ENCODE data around the gene LAMA3.

Gene LAMA3

DNA sequence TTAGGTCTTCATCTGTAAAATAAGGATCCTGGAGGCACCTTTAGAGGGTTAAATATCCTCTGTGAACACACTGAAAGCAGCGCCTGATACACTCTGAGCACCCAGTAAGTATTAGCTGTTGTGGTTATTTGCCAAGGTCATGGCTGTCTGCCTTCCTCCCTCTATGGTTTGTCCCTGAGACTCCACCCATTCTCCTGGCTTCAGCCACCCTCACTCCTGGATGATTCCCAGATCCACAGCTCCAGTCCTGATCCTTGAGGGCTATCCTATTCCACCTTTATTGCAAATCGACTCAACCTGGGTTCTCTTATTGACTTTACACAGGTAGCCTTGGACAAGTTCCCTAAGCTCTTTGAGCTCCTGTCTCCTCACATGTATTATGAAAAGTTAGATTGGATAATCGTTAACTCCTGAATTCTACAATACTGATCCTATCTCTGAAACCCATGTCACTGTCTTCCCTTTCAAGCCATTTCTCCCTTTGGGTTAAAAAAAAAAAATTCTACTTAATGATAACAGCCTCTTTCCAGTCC, 162.3 kb downstream of the LAMA3 start:
- TF ChIP-seq, protein P1, sequence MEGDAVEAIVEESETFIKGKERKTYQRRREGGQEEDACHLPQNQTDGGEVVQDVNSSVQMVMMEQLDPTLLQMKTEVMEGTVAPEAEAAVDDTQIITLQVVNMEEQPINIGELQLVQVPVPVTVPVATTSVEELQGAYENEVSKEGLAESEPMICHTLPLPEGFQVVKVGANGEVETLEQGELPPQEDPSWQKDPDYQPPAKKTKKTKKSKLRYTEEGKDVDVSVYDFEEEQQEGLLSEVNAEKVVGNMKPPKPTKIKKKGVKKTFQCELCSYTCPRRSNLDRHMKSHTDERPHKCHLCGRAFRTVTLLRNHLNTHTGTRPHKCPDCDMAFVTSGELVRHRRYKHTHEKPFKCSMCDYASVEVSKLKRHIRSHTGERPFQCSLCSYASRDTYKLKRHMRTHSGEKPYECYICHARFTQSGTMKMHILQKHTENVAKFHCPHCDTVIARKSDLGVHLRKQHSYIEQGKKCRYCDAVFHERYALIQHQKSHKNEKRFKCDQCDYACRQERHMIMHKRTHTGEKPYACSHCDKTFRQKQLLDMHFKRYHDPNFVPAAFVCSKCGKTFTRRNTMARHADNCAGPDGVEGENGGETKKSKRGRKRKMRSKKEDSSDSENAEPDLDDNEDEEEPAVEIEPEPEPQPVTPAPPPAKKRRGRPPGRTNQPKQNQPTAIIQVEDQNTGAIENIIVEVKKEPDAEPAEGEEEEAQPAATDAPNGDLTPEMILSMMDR (IDR thresholded peaks at IDR 0.05; ENCODE audit: borderline replicate concordance, insufficient read depth, low read depth, low read length): no peak
- no peak overlapping the region for H3K4me3 ChIP-seq (ENCODE audit: low read depth, low read length)

DNA sequence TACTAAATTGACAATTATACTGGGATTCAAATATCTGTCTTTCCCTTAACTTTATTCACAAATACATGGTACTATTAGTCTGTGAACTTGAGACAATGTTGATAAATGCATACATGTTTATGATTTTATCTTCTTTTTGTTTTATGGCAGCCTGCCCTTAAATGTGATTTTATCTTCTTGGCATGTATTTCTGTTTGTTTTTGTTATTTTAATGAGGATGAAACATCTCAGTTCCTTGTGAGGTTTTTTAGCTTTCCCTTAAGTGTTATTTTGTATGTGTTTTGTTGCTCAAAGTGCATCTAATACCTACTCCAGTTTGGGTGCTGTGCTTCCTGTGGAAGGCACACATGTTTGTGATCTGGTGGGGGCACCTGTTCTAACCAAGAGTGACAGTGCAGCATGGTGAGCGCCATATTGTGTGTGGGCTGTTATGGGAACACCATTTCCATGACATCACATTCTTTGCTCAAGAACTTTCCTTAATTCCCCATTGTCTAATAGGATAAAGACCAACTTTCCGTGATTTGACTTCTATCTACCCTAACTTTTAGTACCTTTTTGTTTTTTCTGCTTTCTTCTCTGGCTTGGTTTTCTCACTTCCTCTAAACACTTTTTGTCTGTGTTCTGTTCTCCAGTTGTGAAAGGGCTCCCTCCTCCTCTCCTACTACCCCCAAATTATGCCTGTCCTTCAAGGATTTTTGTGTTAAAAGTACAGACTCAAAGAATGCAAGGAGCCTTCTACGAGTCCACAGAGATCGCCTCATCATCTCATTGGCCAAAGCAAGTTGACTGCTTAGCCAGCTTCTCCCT, 163.2 kb downstream of the LAMA3 start:
- TF ChIP-seq, protein P1 (IDR thresholded peaks at IDR 0.05; ENCODE audit: borderline replicate concordance, insufficient read depth, low read depth, low read length): no peak
- H3K4me3 ChIP-seq (ENCODE audit: low read depth, low read length): no peak overlapping the region

DNA sequence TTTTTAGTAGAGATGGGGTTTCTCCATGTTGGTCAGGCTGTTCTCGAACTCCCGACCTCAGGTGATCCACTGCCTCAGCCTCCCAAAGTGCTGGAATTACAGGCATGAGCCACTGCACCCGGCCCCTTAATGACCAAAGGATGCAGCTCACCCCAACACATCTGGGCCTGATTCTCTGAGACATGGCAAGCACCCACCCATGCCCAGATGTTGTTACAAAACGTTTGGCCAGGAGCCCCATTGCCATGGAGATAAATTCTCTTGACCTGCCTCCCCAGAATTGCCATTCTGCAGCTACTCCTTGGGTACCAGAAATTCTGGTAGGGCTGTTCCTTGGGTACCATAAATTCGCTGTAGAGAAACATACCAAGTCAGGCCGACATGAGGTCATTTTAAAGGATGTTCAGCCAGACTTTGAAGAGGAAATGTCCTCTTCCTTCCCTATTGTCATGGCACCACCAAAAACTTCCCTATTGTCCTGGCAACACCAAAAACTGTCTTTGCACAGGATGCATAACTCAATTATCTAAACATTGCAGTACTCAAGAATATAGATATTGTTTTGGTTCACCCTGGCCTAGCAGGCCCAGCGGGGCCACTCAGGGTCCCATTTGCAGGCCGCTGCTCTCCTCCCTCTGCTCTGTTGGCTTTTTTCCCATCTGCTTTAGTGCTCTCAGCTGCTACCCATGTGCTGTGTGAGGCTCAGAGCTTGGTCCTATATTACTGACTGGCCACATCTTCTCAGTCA, 164.4 kb downstream of the LAMA3 start:
- H3K4me3 ChIP-seq (ENCODE audit: low read depth, low read length): no peak overlapping the region
- TF ChIP-seq, protein P1 (IDR thresholded peaks at IDR 0.05; ENCODE audit: borderline replicate concordance, insufficient read depth, low read depth, low read length): no peak

GRCh38 chr18:23855721-23856120, 166.5 kb downstream of the LAMA3 start:
- TF ChIP-seq, protein P1 (IDR thresholded peaks at IDR 0.05; ENCODE audit: borderline replicate concordance, insufficient read depth, low read depth, low read length): no peak
- H3K4me3 ChIP-seq (ENCODE audit: low read depth, low read length): no peak overlapping the region

DNA sequence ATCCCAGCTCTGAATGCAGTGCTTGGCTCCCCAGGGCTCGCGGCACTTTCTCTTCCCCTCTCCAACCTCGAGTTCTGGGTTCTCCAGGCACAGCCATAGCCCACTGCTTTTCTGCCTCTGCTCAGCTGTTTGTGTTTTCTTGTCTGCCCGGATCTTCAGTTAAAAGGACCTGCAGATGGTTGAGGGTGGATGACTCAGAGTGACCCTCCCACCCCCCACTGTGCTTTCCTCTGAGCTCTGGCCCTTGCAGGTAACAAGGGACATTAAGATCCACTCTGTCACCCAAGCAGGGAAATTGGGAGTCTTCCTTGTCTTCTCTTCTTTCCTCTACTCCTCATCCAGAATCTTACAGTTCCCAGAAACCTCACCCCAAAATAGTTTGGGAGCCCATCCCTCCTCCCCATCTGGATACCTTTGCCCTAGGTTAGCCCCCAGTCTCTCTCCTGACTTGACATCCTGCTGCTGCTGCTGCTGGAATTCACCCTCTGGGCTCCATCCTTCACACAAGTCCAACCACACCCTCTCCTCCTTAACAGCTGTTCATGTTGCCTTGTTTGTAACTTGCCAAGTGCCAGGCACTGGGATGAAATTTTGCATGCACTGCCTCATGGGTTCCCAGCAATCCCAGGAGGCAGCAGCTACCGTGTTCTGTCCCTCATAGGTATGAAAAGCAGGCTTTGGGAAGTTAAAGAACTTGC, 167.4 kb downstream of the LAMA3 start:
- no peak overlapping the region for H3K4me3 ChIP-seq (ENCODE audit: low read depth, low read length)

GRCh38 chr18:23857164-23857552, 167.9 kb downstream of the LAMA3 start:
- TF ChIP-seq, protein P1 (IDR thresholded peaks at IDR 0.05; ENCODE audit: borderline replicate concordance, insufficient read depth, low read depth, low read length): no peak
- no peak overlapping the region for H3K4me3 ChIP-seq (ENCODE audit: low read depth, low read length)

More for the DNA sequence above, 167.4 kb downstream of the LAMA3 start:
- TF ChIP-seq, protein P1 (IDR thresholded peaks at IDR 0.05; ENCODE audit: borderline replicate concordance, insufficient read depth, low read depth, low read length): no peak
